Breast epithelium (tissue), 4 donors: ENCODE data around the gene CPAMD8. TPM values are rescaled to one million over a fixed set of nuclear protein-coding genes. Genes with fewer than 3 reads are reported as not detected.

ENCODE experiments used
- DNase-seq, 2 donors: peaks; one replicate each; pipeline ENCODE4 v3.0.0-alpha.2; 2019; ENCODE audit warnings: low spot score in 2 of 2
- H3K27ac ChIP-seq, 2 donors: fragments of 200-600 bp; sonication (generic) in 1 of 2; one replicate each; pipeline ENCODE4 v1.5.1; 2016 to 2019; ENCODE audit warnings: mild to moderate bottlenecking in 1 of 2
- H3K27me3 ChIP-seq, 2 donors: fragments of 200-600 bp; sonication (generic) in 1 of 2; one replicate each; pipeline versions ENCODE4 v1.5.1 to v1.6.0; 2017 to 2019; ENCODE audit warnings: control low read depth in 1 of 2, mild to moderate bottlenecking in 1 of 2
- H3K36me3 ChIP-seq: fragments of 200-600 bp; one replicate; pipeline ENCODE4 v1.5.1; 2019
- H3K4me1 ChIP-seq, 2 donors: fragments of 200-600 bp; sonication (generic); one replicate each; pipeline ENCODE4 v1.5.1; 2016 to 2019; ENCODE audit warnings: control low read depth in 1 of 2
- H3K4me3 ChIP-seq, 3 donors: fragments of 200-600 bp; sonication (generic); 1 replicate in 2 of 3; 2 replicates in 1 of 3; pipeline ENCODE4 v1.5.1; 2016 to 2019; ENCODE audit warnings: mild to moderate bottlenecking in 3 of 3, moderate library complexity in 2 of 3
- H3K9me3 ChIP-seq, 2 donors: fragments of 200-600 bp; sonication (generic) in 1 of 2; one replicate each; pipeline ENCODE4 v1.5.1; 2016 to 2019; ENCODE audit warnings: control low read depth in 1 of 2
- POLR2A ChIP-seq: fragments of 450-650 bp; IDR thresholded peaks from one replicate; pipeline ENCODE4 v1.6.1; 2016; ENCODE audit warnings: antibody characterized with exemption, mild to moderate bottlenecking, moderate library complexity
- POLR2AphosphoS5 ChIP-seq, 3 donors: sonication (generic); formaldehyde crosslinking; IDR thresholded peaks; one replicate each; pipeline ENCODE4 v1.6.1; 2017; ENCODE audit warnings: antibody characterized with exemption in 3 of 3
- intact Hi-C: fragments of 100-400 bp; cut with DNase I; formaldehyde crosslinking; loops from one replicate; pipeline ENCODE4 v1.15.1; 2023; ENCODE audit warnings: low total_unique reads
- total RNA-seq, 3 donors: library from RNA; depleted of rRNA; stranded (reverse); fragments of >200 nt; gene quantifications; one replicate each; pipeline ENCODE4 v1.1.0, GENCODE V29; 2016
- TF ChIP-seq, protein P1 (sequence below), 3 donors: fragments of 450-650 bp; IDR thresholded peaks; one replicate each; pipeline ENCODE4 v1.5.1; 2016 to 2017; ENCODE audit warnings: antibody characterized with exemption in 3 of 3, mild to moderate bottlenecking in 3 of 3, moderate library complexity in 3 of 3

The CPAMD8 gene
- total RNA-seq, 3 donors from 2014 or later = 9.5 to 24.0 (median 20.2) TPM

GRCh38 chr19:17035842-17036424, 9.3 kb upstream of the CPAMD8 start:
- Histone ChIP-seq H3K4me1 (no peaks in the 10 kb centered on the region), H3K9me3 (no peaks in the 10 kb centered on the region), H3K27me3 (no peaks in the 10 kb centered on the region), H3K27ac (no peak overlapping the region), H3K36me3 (no peaks in the 10 kb centered on the region), H3K4me3 (no peak overlapping the region)
- DNase-seq = no peak
- TF ChIP-seq, protein P1, sequence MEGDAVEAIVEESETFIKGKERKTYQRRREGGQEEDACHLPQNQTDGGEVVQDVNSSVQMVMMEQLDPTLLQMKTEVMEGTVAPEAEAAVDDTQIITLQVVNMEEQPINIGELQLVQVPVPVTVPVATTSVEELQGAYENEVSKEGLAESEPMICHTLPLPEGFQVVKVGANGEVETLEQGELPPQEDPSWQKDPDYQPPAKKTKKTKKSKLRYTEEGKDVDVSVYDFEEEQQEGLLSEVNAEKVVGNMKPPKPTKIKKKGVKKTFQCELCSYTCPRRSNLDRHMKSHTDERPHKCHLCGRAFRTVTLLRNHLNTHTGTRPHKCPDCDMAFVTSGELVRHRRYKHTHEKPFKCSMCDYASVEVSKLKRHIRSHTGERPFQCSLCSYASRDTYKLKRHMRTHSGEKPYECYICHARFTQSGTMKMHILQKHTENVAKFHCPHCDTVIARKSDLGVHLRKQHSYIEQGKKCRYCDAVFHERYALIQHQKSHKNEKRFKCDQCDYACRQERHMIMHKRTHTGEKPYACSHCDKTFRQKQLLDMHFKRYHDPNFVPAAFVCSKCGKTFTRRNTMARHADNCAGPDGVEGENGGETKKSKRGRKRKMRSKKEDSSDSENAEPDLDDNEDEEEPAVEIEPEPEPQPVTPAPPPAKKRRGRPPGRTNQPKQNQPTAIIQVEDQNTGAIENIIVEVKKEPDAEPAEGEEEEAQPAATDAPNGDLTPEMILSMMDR (IDR thresholded peaks at IDR 0.05) = no peak
- TF ChIP-seq POLR2A (no peak), POLR2AphosphoS5 (IDR thresholded peaks at IDR 0.05) (no peak)
- intact Hi-C loops = no loop called here

DNA sequence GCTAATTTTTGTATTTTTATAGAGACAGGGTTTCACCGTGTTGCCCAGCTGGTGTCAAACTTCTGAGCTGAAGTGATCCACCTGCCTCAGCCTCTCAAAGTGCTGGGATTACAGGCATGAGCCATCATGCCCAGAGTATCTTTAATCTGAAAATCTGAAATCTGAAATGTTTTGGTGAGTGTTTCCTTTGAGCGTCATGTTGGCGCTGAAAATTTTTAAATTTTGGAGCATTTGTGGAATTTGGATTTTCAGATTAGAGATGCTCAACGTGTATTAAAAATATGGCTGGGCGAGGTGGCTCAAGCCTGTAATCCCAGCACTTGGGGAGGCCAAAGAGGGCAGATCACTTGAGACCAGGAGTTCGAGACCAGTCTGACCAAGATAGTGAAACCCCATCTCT, 5.1 kb upstream of the CPAMD8 start:
- H3K27me3 ChIP-seq = peaks cover 0 to 6% of the 10 kb centered on the region in 2 donors
- TF ChIP-seq, protein P1 (IDR thresholded peaks at IDR 0.05) = no peak
- TF ChIP-seq POLR2A (no peak), POLR2AphosphoS5 (IDR thresholded peaks at IDR 0.05) (no peak)
- no peak overlapping the region for H3K4me3 ChIP-seq
- intact Hi-C loops = no loop called here
- no peaks in the 10 kb centered on the region for H3K36me3 ChIP-seq
- no peaks in the 10 kb centered on the region for H3K4me1 ChIP-seq
- no peaks in the 10 kb centered on the region for H3K9me3 ChIP-seq
- no peak overlapping the region for H3K27ac ChIP-seq
- DNase-seq = no peak

- peaks cover 0 to 14% of the 10 kb centered on the region in 2 donors for H3K27me3 ChIP-seq
Observed at GRCh38 chr19:17027535-17027975, 945 bp upstream of the CPAMD8 start.

GRCh38 chr19:17025991-17026658, 485 bp downstream of the CPAMD8 start:
- peak overlapping the region; percentile 25 to 63 (median 53) for H3K4me3 ChIP-seq

More at GRCh38 chr19:17027535-17027975, 945 bp upstream of the CPAMD8 start:
- no peak overlapping the region for H3K27ac ChIP-seq
- no peaks in the 10 kb centered on the region for H3K9me3 ChIP-seq
- H3K36me3 ChIP-seq = no peaks in the 10 kb centered on the region
- intact Hi-C loops = loop anchor here (5.0 kb wide), 1 partner anchor 770 kb away; the partner anchor contains the start of gene B3GNT3
- H3K4me1 ChIP-seq = no peaks in the 10 kb centered on the region
- H3K4me3 ChIP-seq = no peak overlapping the region
- DNase-seq = no peak
- TF ChIP-seq, protein P1 (IDR thresholded peaks at IDR 0.05) = no peak
- TF ChIP-seq POLR2A (no peak), POLR2AphosphoS5 (IDR thresholded peaks at IDR 0.05) (no peak)

More at GRCh38 chr19:17025991-17026658, 485 bp downstream of the CPAMD8 start:
- Histone ChIP-seq H3K36me3 (no peaks in the 10 kb centered on the region), H3K27me3 (peaks cover 0 to 14% of the 10 kb centered on the region in 2 donors), H3K9me3 (no peaks in the 10 kb centered on the region), H3K27ac (peak overlapping the region in 1 of 2 donors; percentile 65), H3K4me1 (no peaks in the 10 kb centered on the region)
- TF ChIP-seq, protein P1 (IDR thresholded peaks at IDR 0.05) = no peak
- TF ChIP-seq POLR2A (no peak), POLR2AphosphoS5 (IDR thresholded peaks at IDR 0.05) (no peak)
- DNase-seq = no peak
- intact Hi-C loops = loop anchor here (5.0 kb wide), 1 partner anchor 771 kb away; the partner anchor contains the start of gene B3GNT3
